ENCODE results near the gene DENND4C.
"Not testable (repeated sequence)": the region's sequence is repeated elsewhere in the genome, so short reads cannot be mapped to it uniquely, and the experiment has no call there.

The DENND4C gene

DNA sequence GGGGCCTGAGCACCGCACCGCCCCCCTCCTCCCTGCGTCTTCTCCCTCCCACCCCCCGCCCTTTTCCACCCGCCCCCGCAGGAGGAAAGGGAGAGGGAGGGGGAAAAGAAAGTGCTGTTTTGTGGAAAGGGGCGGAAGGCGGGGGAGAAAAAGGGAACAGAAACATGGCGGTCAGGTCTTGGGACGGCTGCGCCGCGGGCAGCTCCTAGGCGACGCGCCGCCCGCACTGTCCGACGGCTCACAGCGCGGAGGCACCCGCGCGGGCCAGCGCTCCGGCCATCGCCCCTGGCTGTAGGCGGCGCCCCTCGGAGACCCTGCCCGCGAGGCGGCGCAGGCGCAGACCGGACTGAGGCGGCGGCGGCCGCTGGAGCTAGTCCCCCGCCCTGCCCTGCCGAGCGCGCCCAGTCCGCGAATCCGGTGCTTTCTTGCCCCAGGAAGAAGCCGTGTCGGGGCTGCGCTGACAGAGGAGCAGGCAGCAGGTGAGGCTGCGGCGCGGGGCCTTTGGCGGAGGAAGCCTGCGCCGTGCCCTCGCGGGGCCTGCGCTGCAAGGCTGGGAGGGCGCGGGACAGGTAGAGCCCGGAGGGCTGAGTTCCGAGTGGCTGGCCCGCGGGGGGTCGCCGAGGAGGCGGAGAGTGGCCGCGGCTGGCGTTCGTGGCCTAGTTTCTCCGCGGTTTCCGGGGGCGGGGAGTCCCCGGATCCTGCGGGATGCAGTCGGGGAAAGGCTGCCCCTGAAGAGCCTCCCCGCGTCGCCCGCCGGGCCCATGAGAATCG lies at the start of gene DENND4C:
TSS of gene DENND4C (plus strand) at position 339 of the 771 bp plus-strand sequence. CDS start 45,482 bp downstream, outside the sequence.
- peak; percentile 79 to 87 for DNase-seq

DNA sequence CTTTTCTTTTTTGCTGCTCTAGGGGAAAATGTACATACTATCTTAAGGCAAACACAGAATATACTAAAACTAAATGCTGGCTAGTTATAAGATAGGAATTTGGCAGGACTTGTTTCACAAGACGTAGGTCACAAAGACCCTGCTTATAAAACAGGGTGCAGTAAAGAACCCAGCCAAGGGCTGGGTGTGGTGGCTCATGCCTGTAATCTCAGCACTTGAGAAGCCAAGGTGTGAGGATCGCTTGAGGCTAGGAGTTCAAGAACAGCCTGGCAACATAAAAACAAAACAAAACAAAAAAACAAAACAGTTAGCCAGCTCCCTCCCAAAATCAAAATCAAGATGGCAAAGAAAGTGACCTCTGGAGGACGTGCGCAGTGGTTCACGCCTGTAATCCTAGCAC lies 49.5 kb upstream of the DENND4C start:
- DNase-seq: no peak

DNA sequence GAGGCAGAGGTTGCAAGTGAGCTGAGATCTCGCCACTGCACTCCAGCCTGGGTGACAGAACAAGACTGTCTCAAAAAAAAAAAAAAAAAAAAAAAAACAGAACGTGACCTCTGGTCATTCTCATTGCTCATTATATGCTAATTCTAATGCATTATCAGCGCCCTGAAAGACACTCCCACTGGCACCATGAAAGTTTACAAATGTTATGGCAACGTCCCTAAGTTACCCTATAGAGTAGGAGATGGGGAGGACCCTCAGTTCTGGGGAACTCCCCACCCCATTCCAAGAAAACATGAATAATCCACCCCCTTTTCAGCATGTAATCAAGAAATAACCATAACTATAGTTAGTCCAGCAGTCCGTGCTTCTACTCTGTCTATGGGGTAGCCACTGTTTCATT lies 48.9 kb upstream of the DENND4C start:
- DNase-seq: no peak

DNA sequence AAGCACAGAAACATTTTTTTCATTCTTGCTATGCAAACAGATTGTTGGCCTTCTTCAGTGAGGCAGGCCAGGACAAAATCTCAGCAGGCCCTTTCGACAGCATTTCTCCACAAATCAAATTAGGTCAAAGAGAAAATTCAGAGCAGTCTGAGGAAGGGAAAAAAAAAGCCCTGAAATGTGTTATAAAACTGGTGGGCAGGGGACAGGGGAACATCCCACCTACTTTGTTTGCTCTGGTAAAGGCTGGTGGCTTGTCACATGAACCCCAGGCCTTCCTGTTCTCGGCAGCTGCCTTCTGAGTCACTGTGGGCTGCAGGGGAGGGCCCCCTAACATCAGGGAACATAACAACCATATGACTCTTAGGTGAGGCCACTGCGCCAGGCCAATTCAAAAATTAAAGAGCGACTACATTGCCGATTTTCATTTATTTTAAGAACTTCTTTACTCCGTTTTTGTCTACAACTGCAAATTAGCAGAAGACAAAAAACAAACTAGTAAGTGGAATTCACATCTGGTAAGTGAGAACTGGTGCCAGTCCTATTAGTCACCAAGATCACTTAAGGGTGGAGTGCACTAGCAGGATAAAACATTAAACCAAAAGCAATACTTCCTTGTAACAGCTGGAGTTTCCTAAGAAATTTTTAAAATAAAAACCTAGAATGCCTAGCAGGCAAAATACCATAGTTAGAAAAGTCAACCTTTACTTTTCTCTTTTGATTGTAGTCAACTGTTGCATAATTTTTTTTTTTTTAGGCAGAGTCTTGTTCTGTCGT lies 46.2 kb upstream of the DENND4C start:
- DNase-seq: peak; percentile 77 to 81

DNA sequence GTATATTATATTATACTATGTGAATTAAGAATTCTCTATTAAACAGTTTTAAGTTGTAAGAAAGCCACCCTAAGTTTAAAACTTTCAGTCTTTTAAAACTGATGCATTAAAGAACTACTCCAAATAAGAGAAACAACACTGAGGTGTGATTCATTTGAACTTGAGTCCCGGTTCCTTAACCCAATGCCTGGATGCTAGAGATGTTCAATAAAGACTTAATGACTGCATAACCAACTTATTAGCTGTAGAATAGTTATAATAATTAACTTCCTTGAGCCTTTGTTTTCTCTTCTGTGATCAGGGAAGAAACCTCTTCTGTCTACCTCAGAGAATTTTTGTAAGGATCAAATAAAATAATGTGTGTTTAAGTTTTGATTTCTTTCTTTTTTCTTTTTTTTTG lies 45.3 kb upstream of the DENND4C start:
- DNase-seq: no peak

DNA sequence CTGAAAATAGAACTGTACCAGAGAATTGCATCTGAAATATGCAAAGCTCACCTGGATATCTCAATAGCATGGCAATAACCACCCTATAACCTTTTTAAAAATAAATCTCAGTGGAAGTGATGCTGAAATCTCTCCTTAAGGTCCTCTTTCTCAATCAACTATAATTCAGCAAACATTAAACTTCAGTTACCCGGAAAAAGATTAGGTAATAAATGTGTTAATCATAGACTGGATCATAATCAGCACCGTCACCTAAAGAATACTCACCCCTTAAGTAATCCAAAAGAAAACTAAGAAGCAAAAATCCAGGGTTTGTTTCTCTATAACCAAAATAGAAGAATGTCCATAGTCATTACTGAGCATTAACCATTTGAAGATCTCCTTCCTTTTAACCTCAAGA lies 44.3 kb upstream of the DENND4C start:
- DNase-seq: no peak

DNA sequence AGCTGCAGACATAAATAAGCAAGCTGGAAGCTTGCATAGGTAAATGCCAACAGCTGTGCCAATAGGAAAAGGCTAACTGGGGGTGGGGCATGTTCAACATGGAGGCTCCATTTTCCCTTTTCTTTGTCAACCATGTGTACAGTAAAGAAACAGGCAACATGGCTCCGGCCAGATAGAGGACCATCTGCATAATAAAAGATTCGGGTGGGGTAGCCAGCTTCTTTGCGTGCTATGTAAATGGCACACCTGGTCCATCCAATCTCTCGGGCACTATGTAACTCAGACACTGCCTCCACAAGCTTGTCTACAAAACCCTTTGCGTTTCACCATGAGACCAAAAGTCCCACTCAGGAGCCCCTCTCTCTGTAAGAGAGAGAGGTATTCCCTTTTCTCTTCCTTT lies 41.7 kb upstream of the DENND4C start:
- DNase-seq: no peak

DNA sequence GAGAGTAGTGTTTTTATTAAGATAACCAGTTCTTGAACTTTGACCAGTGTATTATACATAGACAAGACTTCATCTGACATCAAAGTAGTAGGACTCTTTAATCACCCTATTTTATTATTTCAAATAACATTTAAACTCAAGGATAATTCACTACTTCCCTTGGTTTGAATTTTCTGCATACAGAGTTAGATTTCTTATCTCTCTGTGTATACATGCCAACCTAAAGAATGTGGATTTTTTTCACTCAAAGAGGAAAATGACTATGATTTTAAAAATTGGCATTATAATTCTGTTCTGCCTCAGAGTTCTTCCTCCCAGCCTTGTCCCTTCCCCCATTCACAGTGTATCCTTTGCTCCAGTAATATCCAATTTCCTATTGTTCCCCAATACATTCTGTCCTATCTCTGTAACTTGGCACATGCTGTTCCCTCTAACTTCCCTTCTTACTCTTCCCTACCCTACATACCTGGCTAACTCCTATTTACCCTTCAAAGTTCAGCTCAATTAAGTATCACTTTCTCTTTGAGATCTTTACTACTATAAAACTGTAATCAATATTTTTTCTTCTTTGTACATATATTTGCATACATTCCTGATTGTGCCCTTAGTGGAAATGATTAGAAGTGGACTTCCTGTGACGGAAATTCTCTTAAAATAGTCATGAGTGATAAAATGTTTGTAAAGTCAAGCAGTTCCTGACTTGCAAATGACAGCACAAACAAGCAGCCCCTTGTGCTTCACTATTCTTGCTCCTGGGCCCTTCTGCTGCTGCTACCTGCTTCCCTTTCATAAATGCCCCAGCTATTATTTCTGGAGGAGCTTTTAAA lies 38.1 kb upstream of the DENND4C start:
- no peak for DNase-seq

DNA sequence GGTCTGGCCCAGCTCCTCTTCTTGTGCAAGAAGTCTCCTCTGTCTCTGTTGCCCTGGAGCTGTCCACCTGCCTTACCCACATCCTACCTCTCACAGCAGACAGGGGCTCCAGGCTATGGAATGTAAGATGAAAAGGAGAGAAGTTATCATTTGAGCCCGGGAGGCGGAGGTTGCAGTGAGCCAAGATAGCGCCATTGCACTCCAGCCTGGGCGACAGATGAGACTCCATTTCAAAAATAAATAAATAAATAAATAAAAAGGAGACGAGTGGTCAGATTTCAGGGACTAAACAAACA lies 37.5 kb upstream of the DENND4C start:
- DNase-seq: no peak

DNA sequence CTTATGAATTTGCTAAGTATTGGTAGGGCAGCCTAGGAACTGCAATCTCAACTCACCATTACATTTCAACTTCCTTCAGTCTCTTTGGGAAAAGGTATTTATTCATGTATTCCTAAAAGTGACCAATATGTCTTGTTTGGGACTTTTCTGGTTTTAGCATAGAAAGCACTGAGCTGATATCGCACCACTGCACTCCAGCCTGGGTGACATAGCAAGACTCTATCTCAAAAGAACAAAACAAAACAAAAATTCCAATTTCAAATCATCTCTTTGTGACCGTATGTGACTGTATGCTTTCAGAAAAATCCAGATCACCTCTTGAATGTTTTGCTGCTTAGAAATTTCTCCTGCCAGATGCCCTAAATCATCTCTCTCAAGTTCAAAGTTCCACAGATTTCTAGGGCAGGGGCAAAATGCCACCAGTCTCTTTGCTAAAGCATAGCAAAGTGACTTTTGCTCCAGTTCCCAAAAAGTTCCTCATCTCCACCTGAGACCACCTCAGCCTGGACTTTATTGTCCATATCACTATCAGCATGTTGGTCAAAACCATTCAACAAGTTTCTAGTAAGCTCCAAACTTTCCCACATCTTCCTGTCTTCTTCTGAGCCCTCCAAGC lies 37.0 kb upstream of the DENND4C start:
- DNase-seq: not testable (repeated sequence)

DNA sequence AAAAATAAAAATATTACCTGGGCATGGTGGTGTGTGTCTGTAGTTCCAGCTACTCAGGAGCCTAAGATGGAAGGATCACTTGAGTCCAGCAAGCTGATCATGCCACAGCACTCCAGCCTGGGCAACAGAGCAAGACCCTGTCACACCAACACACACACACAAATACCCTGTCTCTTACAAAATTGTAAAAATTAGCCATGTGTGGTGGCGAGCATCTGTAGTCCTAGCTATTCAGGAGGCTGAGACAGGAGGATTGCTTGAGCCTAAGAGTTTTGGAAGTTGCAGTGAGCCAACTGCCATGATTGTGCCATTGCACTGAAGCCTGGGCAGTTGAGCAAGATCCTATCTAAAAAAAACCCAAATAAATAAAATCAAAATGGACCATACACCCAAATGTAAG lies 32.1 kb upstream of the DENND4C start:
- DNase-seq: no peak

DNA sequence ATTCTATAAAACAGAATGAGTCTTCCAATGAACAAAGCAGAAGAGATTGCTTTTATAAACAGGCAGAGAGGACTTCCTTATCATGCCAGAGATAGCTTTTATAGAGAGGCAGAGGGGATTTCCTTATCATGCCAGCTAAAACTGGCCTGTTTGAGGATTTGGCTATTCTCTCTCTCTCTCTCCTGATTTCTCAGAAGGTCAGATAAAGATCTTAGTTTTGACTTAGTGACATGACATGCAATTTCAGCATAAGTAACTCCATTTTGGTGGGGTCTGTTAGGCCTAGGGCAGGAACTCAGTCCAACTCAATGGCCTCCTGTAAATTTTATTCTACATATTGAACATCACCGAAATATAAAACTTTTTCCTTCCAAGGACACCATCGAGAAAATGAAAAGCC lies 31.5 kb upstream of the DENND4C start:
- no peak for DNase-seq

DNA sequence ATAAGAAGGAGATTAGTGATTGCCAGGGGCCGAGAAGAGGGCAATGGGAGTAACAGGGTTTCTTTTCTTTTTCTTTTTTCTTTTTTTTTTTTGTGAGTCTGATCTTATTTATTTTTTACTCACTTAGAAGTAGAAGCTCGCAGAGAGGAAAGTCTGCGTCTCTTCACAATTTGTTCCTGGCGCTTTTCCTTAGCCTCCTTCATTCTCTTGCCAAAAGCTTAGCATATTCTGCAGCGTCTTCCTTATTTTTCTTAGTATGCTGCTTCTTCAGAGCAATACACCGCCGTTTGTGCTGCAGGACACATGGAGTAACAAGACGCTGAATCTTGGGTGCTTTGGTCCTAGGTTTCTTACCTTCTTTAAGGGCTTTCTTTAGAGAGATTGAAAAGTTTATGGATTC lies 30.3 kb upstream of the DENND4C start:
- DNase-seq: no peak

DNA sequence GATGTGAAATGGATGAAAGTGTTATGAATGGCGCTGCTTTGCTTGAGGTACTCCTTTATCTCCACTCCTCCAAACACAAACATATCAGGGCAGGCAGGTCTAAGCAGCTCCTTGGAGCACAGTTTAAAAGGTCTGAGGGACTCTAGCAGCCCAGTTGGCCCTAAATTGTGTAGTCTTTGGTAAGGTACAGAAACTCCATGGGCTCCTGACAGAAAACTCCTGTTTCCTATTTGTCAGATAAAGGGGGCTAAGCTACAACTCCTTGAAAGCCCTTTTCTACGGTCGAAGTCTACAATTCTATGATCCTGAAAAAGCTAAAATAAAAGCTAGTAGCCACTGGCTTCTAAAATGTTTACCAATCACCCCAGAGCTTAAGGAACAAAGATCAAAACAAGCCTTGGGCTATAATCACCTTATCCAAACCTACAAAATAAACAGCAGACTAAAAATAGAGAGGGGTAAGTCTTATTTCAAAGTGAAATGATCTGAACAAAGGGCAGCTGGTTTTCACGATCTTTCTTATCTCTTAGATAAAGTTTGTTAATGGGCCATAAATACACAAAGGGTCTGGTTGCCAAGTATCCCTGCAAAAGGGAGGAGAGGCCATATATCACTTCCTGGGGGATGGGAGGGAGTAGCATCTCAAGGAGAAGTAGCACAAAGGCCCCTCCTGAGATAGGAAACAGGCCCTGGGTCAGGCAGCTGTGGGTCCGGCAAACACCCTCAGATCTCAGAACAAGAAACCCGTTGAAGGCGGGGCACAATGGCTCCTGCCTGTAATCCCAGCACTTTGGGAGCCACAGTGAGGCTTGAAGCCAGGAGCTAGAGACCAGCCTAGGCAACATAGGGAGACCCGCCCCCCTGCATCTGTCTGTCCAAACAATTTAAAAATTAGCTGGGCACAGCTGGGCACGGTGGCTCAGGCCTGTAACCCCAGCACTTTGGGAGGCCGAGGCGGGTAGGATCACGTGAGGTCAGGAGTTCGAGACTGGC lies 28.3 kb upstream of the DENND4C start:
- DNase-seq: no peak

DNA sequence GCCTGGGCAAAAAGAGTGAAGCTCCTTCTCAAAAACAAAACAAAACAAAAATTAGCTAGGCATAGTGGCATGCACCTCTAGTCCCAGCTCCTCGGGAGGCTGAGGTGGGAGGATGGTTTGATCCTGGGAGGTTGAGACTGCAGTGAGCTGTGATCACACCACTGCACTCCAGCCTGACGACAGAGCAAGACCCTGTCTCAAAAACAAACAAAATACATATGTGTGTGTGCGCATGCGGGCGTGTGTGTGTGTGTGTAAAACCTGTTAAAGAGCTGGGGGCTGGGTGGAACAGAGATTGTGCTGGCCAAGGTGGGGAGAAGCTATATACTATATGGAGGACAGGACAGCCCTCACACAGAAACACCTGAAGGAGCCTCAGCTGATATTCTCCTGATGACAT lies 27.4 kb upstream of the DENND4C start:
- DNase-seq: no peak

DNA sequence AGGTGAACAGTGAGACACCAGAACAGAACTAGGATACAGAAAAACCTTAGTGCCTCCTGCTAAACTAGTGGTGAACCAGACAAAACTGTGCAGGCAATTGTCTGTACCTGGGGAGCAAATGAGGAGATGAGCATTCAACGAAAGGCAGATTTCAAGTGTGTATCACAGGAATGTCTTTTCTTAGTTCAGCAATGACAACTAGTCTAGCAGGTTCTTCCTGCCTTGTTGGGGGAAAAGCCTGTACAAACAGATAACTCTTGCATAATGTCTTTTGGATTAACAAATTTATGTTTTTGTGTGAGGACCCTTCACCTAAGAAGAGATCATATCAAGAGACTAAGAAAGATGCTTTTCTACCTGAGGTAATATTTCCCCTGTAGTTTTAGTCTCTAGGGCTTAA lies 21.8 kb upstream of the DENND4C start:
- DNase-seq: no peak

DNA sequence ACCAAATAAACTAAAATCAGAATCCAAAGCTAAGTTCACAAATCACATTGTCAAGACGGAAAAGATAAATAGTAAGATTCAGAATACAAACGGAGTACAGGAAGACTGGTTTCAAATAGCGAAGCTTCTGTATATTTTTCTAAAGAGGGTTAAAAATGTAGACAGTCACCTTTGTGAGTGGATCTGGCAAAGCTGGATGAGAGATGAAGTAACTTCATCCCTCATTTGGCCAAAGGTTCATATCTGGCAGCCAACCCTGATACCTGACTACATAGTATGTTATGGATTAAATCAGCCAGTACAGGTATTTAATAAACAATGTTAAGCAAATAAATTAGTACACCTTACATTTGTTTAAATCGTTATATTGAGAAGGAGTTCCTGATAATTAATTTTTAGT lies 21.3 kb upstream of the DENND4C start:
- DNase-seq: no peak

DNA sequence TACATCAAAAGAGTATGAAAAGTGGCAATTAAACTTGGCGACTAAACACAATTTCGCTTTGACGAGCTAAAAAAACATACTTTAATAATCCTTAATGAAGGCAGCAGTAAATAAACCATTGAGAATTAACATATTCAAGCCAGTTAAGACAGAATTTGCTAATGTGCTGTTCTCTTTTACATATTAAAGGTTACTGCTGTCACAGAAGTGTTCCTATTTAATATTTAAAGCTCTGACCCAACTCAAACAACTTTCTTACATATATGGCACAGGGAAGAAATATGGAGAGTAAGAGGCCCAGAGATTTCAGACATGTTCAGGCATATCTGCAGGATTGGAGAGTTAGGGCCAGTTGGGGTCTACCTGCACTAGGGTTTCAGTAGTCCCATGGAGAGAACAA lies 16.7 kb upstream of the DENND4C start:
- no peak for DNase-seq

DNA sequence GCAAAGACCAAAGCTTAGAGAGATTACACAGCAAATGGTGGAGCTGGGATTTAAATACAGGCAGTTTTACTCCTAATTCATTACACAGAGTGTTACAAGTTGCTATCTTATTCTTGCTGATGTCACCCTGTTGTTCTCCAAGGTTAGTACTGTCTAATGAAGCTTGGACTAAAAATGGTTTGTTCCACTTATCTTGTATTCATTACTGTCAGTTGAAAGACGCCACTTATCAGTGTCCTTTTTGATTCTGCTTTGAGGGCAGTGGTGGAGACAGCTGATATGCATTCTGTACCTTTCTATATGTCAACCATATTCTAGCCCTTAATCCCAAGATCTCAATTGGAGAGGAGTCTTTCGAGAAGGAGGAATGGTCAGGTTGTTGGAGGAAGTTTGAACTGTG lies 14.0 kb upstream of the DENND4C start:
- no peak for DNase-seq

DNA sequence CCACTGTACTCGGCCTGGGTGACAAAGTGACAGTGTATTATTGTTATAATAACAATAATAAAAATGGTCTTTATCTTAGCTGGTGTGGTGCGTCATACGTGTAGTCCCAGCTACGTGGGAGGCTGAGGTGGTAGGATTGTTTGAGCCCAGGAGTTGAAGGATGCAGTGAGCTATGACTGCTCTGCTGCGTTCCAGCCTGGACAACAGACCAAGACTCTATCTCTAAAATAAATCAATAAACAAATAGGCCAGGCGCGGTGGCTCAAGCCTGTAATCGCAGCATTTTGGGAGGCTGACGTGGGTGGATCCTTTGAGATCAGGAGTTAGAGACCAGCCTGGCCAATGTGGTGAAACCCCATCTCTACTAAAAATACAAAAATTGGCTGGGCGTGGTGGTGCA lies 9.2 kb upstream of the DENND4C start:
- no peak for DNase-seq

DNA sequence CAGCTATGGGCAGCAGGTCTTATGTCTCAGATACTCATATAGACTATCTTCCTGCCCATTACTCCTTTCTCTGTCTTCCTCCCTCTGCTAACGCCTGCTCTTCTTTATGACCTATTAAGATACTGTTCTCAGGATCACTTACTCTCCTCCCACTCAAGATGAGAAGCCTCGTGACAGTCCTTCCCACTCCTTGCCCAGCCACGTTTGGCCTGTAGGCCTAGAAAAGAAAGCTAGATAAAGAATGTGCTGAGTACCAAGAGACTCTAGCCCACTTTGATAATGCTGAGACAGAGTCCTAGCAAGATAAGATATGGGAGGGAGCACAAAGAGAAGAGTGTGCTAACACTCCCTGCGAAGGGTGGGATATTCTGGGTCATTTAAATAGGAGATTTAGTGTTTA lies 6.8 kb upstream of the DENND4C start:
- DNase-seq: no peak

DNA sequence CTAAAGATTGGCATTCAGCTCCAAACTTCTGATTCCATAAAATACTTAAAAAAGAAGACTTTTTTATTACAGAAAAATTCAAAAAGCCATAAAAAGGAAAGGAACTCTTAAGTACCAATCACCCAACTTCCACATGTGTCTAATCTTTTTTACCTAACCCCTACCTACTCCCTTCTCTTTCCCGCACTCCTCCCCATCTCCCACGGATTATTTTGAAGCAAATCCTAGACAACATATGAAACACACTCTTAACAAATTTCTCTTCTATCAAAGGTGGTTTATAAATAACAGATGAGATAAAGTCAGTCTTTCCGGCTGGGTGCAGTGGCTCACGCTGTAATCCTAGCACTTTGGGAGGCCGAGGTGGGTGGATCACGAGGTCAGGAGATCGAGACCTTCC lies 5.9 kb upstream of the DENND4C start:
- no peak for DNase-seq

All from CD4-positive, alpha-beta T cell treated with Interferon alpha-2 for 1 hour (primary cell).